Motor neuron (in vitro differentiated cells): ENCODE results near the gene MDC1. TPM values are rescaled to one million over a fixed set of nuclear protein-coding genes. Genes with fewer than 3 reads are reported as not detected.

ENCODE experiments used
- ATAC-seq, 8 experiments: fragments of 200-7000 bp; cut with Tn5 transposase; replicated peaks in 6 of 8; 2 replicates each; pipeline ENCODE4 v1.8.0; 2021; ENCODE audit warnings: mild to moderate bottlenecking in 8 of 8, moderate library complexity in 8 of 8
- H3K27ac ChIP-seq, 2 donors: fragments of 250-450 bp; sonication (Bioruptor Pico); 2 replicates each; pipeline ENCODE4 v1.9.0; 2021; ENCODE audit warnings: antibody characterized with exemption in 2 of 2, mild to moderate bottlenecking in 2 of 2, moderate library complexity in 1 of 2
- H3K4me1 ChIP-seq, 2 donors: fragments of 250-450 bp; sonication (Bioruptor Pico); replicated peaks in 1 of 2; 2 replicates each; pipeline ENCODE4 v1.6.1; 2021; ENCODE audit warnings: antibody characterized with exemption in 2 of 2, mild to moderate bottlenecking in 2 of 2, moderate library complexity in 1 of 2
- H3K4me3 ChIP-seq, 5 donors: fragments of 250-450 bp; sonication (Bioruptor Pico); 2 replicates each; pipeline ENCODE4 v1.9.0; 2021; ENCODE audit warnings: antibody characterized with exemption in 5 of 5, mild to moderate bottlenecking in 5 of 5, moderate library complexity in 4 of 5
- WGBS, 10 experiments: fragments of 450-650 bp; shearing (Covaris generic); methylation state at CpG; one replicate each; pipeline ENCODE4 v1.0.0; 2022; 5-methylcytosine and 5-hydroxymethylcytosine counted together
- in situ Hi-C, 9 experiments: fragments of 400-800 bp; cut with MboI; loops; one replicate each; pipeline ENCODE4 v1.15.0; 2021; ENCODE audit warnings: low sequenced_read_pairs in 9 of 9, low pct_unique_long_range_greater_than_20kb in 2 of 9; ENCODE audit not compliant: unreplicated experiment in 9 of 9
- total RNA-seq, 8 experiments: library from RNA; unstranded; fragments of 300-600 nt; gene quantifications; 2 replicates each; pipeline versions ENCODE4 v1.2.3 to v1.2.4, GENCODE V29; 2022

Gene MDC1
- total RNA-seq, 8 experiments from 2014 or later, result 5.7 to 32.4 (median 23.3) TPM

- 6 to 65% (median 33%) methylated on average over 2 to 7 of the region's 8 CpGs; no CpG with 5 or more reads in 1 of the 10 experiments for WGBS, 10 experiments
- ATAC-seq, result no peak
- Histone ChIP-seq H3K27ac (peak overlapping the region; percentile 0 to 87), H3K4me3 (peak overlapping the region; percentile 53 to 96 (median 63)), H3K4me1 (peaks cover 21 to 25% of the 10 kb centered on the region in 2 donors)
- in situ Hi-C loops, result no loop called here
Measured at GRCh38 chr6:30691208-30691847, 25.8 kb downstream of the MDC1 start.

DNA sequence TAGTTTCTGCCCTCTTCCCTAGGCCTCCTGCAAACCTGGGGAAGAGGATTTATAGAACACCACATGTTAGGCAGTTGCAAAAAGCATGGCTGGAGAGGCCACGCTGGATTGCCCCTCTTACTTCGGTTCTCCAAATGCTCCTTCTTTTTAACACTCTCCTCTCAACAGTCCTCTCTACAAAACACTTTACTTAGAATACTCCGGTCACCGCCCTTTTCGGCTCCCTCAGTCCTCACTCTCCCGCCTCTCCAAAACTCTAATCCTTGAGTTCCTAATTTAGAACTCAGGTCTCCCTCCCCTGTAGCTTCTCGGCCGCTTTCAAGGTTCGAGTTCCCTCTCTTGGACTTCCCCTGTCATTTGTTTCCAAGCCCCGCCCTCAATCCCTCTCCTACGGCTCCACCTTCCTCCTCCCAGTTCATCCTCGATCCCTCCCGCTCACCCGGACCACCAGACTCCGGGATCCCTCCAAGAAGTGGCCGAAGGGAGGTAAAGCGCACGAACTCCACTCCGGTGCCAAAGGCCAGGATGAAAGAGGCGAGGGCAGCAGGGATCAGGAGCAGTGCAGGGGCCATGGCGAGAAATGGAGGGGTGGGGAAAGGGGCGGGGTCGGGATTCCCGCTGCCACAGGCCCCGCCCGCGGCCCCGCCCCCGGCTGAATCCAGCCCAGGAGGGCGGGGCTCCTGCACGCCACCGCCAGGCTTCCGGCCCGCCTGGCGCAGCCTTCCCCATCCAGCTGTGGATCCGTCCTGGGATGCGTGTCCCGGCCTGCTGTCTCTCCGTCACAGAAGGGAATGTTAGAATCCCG lies 26.5 kb downstream of the MDC1 start, which contains the start of gene NRM:
Gene NRM, minus strand, starts transcription at position 582 of the 805 bp plus-strand sequence. Its CDS starts 10 bp downstream, at position 572.
- peak within 1 kb of the TSS; percentile 53 to 96 (median 63) for H3K4me3 ChIP-seq
- WGBS, 10 experiments, result 0 to 2% (median 0%) methylated on average over 2 to 14 of the region's 40 CpGs; no CpG with 5 or more reads in 3 of the 10 experiments
- H3K27ac ChIP-seq, result peak within 1 kb of the TSS; percentile 76 to 87
- H3K4me1 ChIP-seq, result peaks cover 28 to 31% of the 10 kb centered on the region in 2 donors
- peak; percentile 29 to 72 (median 65) for ATAC-seq
- in situ Hi-C loops, result no loop called here

- in situ Hi-C loops, result no loop called here
- WGBS, 10 experiments, result 0 to 67% (median 60%) methylated on average over 1 to 3 of the region's 4 CpGs; no CpG with 5 or more reads in 5 of the 10 experiments
- H3K27ac ChIP-seq, result peak overlapping the region in 1 of 2 donors; percentile 87
- H3K4me1 ChIP-seq, result peaks cover 34 to 37% of the 10 kb centered on the region in 2 donors
- H3K4me3 ChIP-seq, result peak overlapping the region; percentile 53 to 96 (median 63)
- no peak for ATAC-seq
Measured at GRCh38 chr6:30689985-30690384, 27.1 kb downstream of the MDC1 start.

GRCh38 chr6:30689022-30689865 lies 27.8 kb downstream of the MDC1 start:
- in situ Hi-C loops, result no loop called here
- no peak for ATAC-seq

GRCh38 chr6:30688569-30688968 lies 28.5 kb downstream of the MDC1 start:
- peak overlapping the region in 3 of 5 donors; percentile 72 to 95 (median 77) for H3K4me3 ChIP-seq
- 27 to 100% (median 100%) methylated on average over 1 to 3 of the region's 9 CpGs; no CpG with 5 or more reads in 5 of the 10 experiments for WGBS, 10 experiments
- in situ Hi-C loops, result no loop called here
- peaks cover 47 to 48% of the 10 kb centered on the region in 2 donors for H3K4me1 ChIP-seq
- no peak overlapping the region for H3K27ac ChIP-seq
- ATAC-seq, result no peak

More at GRCh38 chr6:30689022-30689865, 27.8 kb downstream of the MDC1 start:
- no peak overlapping the region for H3K27ac ChIP-seq
- WGBS, 10 experiments, result 80 to 100% (median 91%) methylated on average over 1 to 7 of the region's 11 CpGs; no CpG with 5 or more reads in 2 of the 10 experiments
- H3K4me3 ChIP-seq, result no peak overlapping the region
- H3K4me1 ChIP-seq, result peaks cover 41 to 45% of the 10 kb centered on the region in 2 donors

GRCh38 chr6:30687659-30688431 lies 29.2 kb downstream of the MDC1 start:
- 0 to 80% (median 36%) methylated on average over 1 to 4 of the region's 22 CpGs; no CpG with 5 or more reads in 4 of the 10 experiments for WGBS, 10 experiments
- peak in 6 of 8 experiments; percentile 1 to 5 (median 2) for ATAC-seq
- Histone ChIP-seq H3K4me1 (peaks cover 52 to 55% of the 10 kb centered on the region in 2 donors), H3K27ac (peak overlapping the region; percentile 88 to 94), H3K4me3 (peak overlapping the region; percentile 72 to 95 (median 78))
- in situ Hi-C loops, result no loop called here

DNA sequence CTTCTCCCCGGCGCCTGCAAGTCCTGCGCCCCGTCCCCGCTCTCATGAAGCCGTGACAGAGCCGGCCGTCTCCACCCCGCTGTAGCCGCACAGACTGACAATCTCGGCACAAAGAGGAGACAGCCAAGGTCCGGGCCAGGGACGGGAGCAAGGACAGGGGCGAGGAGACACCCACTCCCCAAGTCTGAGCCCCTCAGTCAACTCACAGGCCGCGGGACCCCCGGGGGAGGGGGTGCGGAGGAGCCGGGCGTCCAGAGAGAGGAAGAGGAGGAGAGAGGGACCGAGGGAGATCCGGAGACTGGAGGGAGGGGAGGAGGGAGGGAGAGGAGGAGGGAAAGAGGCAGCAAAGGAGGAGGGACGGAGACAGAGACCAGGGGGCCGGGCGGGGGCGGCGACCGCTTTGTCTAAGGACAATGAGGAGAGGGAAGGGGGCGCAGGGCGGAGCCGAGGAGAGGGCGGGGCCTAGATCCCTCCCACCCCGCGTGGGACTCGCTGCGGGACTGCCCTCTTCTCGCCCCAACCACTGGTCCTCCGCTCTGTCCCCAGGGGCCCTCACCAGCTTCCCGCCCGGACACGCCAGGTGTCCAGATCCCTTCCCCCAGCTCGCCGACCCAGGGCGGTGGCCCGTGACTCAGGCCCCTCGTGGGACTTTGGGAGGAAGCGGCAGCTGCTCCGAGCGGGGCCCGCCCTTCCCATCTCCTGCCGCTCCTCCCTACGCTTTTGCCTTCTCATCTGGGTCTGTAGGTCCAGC lies 30.0 kb downstream of the MDC1 start:
- H3K4me1 ChIP-seq, result peaks cover 60 to 63% of the 10 kb centered on the region in 2 donors
- ATAC-seq, result peak; percentile 52 to 77 (median 70)
- H3K27ac ChIP-seq, result peak overlapping the region; percentile 88 to 94
- peak overlapping the region; percentile 72 to 95 (median 78) for H3K4me3 ChIP-seq
- WGBS, 10 experiments, result 0 to 20% methylated on average over 1 to 2 of the region's 52 CpGs; no CpG with 5 or more reads in 8 of the 10 experiments
- in situ Hi-C loops, result no loop called here

GRCh38 chr6:30686009-30686907 lies 30.8 kb downstream of the MDC1 start, which contains the start of gene PPP1R18:
Gene PPP1R18 (minus strand): TSS chr6:30686645. CDS start chr6:30686018, 627 bp downstream.
- Histone ChIP-seq H3K4me1 (peaks cover 64 to 65% of the 10 kb centered on the region in 2 donors), H3K4me3 (peak within 1 kb of the TSS; percentile 72 to 95 (median 78)), H3K27ac (peak within 1 kb of the TSS; percentile 88 to 94)
- in situ Hi-C loops, result no loop called here
- peak; percentile 3 to 23 (median 12) for ATAC-seq
- 0 to 35% (median 0%) methylated on average over 1 to 8 of the region's 41 CpGs; no CpG with 5 or more reads in 4 of the 10 experiments for WGBS, 10 experiments

GRCh38 chr6:30685157-30686008 lies 31.7 kb downstream of the MDC1 start:
- no peak for ATAC-seq
- Histone ChIP-seq H3K4me1 (peaks cover 65% of the 10 kb centered on the region in 2 donors), H3K27ac (no peak overlapping the region), H3K4me3 (peak overlapping the region; percentile 72 to 95 (median 78))
- in situ Hi-C loops, result no loop called here
- WGBS, 10 experiments, result 8 to 80% (median 44%) methylated on average over 2 to 16 of the region's 29 CpGs; no CpG with 5 or more reads in 4 of the 10 experiments
